ENCODE measurements around the gene GNS.
A peak's percentile ranks its signal among the peaks of the same experiment; 100 is the strongest.
"Not testable (repeated sequence)": the region's sequence is repeated elsewhere in the genome, so short reads cannot be mapped to it uniquely, and the experiment has no call there.

The GNS gene

GRCh38 chr12:64694130-64695040, 64.8 kb downstream of the GNS start:
- DNase-seq, result no peak

DNA sequence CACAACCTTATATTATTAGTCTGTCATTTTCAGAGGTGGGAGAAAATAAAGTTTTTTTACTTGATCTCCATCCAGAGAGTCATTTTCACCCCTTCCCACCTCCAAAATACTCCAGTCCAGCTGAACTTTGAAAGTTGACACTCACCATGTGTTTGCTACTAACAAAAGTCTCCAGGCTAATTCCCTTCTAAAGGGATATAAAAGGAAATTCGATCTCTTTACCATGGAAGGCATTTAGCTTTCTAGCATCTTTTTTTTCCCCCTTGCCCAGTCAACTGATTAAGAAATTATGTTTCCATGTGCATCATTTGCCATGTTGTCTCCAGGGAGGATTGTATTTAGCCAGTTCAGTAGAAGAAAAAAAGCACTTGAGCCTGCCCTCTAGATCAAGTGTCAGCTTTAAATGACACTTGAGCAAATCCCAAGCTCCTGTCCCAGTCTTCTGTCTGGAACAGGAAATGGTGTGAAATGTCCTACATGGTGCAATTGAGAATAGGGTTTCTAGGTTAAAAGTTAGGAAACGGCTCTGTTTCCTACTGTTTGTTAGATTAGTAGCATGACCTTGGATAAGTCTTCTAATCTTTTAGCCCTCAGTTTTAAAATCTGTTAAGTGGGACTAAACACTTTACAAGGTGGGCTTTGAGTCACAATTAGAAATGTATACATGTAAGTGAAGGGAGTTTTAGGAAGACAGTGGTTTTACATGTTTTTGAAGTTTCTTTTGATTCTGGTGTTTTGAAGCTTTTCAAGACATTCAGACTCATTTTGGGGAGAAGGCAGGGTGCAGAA, 67.2 kb downstream of the GNS start:
- DNase-seq, result no peak

- no peak for DNase-seq
These were observed 67.9 kb downstream of the GNS start for GRCh38 chr12:64691227-64691794.

DNA sequence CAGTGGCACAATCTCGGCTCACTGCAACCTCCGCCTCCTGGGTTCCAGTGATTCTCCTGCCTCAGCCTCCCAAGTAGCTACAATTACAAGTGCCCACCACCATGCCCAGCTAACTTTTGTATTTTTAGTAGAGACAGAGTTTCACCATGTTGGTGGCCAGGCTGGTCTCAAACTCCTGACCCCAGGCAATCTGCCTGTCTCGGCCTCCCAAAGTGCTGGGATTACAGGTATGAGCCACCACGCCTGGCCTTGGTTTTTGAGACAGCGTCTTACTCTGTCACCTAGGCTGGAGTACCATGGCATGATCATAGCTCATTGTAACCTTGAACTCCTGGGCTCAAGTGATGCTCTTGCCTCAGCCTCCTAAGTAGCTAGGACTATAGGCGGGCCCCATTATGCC, 69.0 kb downstream of the GNS start:
- DNase-seq, result not testable (repeated sequence)

- no peak for DNase-seq
These were observed 70.5 kb downstream of the GNS start for GRCh38 chr12:64688715-64689114.

DNA sequence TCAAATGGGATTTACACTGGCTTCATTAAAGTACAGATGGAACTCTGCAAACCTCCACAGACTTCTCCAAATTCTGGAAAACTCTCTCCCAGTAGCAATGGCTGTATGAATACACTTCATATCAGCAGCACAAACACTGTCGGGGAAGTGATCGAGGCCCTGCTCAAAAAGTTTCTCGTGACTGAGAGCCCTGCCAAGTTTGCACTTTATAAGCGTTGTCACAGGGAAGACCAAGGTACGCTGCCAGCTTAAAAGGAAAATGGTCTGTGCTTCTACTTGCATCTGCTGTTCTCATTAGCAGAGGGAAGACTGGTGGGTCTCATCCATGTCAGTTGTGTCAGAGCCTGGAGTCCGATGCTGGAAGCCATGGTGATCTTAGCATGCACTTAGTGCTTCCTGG, 71.0 kb downstream of the GNS start:
- DNase-seq, result no peak

DNA sequence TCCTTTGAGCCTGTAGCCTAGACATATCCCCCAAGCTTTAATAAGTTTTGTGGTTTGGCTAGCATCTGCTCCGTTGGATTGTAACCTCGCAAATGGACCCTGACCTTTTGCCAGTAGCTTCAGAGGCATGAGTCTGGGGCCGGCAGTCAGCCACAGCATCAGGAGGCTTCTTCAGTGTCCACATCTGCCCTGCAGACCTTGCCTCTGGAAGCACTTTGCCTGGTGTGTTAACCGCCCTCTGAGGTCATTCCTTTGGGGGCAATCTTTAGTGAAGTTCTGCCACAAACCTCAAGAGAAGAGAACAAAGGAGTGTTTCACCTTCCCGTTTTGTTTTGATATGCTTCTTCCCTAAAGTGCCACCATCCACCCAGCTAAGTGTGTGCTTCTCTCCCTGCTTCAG, 71.4 kb downstream of the GNS start:
- no peak for DNase-seq

DNA sequence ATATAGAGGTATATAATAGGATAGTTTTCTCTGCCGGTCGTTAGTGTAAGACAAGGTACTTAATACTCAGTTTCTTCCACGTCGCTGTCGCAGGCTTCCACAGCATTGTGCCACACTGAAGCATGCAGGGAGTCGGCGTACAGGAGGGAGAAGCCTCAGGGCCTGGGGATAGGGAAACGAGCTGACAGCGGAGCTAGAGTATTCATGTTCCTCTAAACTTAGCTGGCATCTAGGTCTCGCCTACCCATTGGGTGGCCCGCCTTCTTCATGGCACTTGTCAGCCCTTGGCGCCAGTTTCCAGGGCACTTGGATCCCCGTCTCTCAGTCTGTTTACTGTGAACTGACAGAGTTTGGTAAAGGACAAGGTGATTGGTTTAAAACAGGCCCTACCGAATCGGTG, 73.6 kb downstream of the GNS start:
- no peak for DNase-seq

- no peak for DNase-seq
These were observed 74.2 kb downstream of the GNS start for GRCh38 chr12:64685050-64685449.

DNA sequence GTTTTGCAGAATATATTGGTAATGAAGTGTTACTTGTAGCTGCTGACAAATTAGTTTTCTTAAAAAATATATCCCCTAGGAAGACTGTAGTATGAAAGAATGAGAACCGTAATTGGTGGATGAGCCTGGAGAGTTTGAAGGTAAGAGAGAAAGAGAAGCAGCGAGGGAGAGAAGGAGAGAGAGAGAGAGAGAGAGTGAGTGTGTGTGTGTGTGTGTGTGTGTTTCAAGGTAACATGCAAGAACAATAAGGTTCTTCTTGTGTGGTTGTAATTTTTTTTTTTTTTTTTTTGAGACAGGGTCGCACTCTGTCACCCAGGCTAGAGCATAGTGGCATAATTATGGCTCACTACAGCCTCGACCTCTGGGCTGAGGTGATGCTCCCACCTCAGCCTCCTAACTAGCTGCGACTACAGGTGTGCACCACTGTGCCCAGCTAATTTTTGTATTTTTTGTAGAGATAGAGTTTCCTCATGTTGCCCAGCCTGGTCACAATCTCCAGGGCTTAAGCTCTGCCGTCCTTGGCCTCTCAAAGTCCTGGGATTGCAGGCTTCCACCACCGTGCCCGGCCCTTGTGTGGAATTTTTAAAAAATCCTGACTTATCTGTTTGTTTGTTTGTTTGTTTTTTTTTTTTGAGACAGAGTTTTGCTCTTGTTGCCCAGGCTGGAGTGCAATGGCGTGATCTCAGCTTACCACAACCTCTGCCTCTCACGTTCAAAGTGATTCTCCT, 75.2 kb downstream of the GNS start:
- DNase-seq, result no peak

- peak; percentile 45 to 87 for DNase-seq
These were observed 76.5 kb downstream of the GNS start for GRCh38 chr12:64682572-64683277.

DNA sequence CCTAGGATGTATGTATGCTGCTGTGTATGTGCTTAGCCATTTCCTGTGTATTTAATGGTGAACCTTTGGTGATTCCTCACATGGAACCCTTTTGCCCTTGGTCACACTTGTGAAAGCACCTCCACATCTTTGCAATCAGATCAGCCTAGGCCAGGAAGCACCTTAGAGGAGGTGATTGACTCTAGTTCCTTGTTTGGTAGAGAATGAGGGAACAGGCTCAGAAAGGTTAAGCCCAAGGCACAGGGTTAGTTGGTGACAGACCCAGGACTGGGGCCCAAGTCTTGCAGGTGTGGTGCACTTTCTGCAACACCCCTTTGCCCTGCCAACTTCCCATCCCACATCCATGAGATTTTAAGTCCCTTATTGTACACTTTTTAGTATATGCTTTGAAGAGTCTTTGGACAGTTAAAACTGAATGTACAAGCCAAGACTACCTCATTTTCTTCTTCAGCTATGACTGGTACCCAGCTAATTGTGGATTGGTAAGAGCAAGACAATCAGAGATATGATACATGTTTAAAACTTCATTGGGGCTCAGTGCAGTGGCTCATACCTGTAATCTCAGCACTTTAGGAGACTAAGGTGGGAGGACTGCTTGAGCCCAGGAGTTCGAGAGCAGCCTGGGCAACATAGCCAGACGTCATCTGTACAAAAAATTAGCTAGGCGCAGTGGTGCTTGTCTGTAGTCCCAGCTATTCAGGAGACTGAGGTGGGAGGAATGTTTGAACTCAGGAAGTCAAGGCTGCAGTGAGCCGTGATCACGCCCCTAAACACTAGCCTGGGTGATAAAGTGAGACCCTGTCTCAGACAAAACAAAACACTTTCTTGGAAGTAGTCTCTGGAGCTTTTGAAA, 77.8 kb downstream of the GNS start:
- DNase-seq, result no peak

GRCh38 chr12:64680235-64680634, 79.0 kb downstream of the GNS start:
- DNase-seq, result peak in 1 of 2 experiments; percentile 58

DNA sequence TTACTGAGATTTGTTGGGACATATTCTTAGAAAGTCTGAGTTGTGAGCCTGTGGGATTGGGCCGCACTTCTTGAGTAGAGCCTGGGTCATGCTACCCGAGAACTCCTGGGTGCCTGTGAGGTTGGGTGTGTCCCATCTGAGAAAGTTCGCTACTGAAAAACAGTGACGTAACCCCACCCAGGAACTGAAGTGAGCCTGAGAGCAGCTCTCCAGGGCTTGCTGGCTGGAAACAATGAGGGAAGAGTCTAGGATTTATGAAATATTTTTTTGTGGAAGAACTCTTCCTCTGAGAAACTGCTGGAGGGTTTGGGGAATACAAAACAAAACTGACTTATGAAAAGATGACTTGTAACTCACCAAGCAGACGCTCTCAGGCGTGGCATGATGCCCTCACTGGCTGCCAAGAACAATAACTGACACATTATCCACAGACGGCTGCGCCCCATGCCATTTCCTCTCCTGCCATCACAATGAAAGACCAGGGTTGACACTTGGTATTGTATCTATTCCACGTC, 79.7 kb downstream of the GNS start:
- DNase-seq, result peak; percentile 78 to 94

DNA sequence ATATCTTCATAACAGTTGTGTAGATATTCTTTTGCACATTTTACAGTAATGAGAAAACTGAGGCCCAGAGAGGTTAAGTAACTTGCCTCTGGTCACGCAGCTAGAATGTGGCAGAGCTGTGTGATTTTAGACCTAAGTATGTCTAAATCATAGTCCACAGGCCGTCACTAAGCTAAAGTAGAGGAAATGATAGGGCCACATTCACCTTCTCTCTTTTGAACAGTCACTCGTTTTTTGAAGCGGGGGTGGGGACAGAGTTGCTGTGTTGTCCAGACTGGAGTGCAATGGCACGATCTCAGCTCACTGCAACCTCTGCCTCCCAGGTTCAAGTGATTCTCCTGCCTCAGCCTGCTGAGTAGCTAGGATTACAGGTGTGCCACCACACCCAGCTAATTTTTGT, 80.4 kb downstream of the GNS start:
- no peak for DNase-seq

GRCh38 chr12:64678248-64678647, 81.0 kb downstream of the GNS start:
- peak in 1 of 2 experiments; percentile 31 for DNase-seq

DNA sequence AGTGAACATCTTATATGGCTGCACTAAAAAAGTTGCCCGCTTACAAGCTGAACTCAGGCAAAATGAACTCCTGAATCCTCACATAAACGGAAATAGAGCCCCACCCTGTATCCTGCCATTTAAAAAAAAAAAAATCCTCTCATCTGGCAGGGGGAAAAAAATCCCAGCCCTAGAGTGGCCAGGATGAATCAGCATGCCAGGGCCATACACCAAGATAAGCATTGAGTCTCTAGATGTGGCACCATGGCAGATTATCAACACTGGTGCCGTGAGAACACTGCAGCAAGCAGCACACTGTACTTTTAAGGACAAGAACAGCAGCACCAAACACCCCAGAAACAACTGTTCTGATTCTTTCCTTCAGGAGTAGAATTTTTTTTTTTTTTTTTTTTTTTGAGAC, 83.4 kb downstream of the GNS start:
- DNase-seq, result no peak

DNA sequence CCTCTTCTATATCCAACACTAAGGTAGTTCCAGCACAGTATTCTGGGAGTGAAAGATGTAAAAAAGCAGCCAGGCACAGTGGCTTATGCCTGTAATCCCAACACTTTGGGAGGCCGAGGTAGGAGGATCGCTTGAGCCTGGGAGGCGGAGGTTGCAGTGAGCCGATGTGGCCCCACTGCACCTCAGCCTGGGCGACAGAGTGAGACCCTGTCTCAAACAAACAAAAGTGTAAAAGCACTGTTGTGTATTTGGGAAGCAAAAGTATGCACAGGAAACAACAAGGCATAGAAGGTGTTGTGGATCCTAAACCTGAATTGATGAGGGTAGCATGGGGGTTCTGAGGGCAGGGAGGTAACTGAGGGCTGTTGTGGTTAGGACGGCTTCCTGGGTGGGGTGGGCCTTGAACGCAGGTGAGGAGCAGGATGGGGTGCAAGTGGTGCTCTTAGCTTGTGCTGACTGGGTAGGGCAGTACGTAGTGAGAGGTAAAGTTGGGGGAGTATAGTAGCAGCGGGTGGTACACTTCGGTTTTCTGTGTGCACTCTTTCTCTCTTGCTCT, 84.8 kb downstream of the GNS start:
- no peak for DNase-seq

DNA sequence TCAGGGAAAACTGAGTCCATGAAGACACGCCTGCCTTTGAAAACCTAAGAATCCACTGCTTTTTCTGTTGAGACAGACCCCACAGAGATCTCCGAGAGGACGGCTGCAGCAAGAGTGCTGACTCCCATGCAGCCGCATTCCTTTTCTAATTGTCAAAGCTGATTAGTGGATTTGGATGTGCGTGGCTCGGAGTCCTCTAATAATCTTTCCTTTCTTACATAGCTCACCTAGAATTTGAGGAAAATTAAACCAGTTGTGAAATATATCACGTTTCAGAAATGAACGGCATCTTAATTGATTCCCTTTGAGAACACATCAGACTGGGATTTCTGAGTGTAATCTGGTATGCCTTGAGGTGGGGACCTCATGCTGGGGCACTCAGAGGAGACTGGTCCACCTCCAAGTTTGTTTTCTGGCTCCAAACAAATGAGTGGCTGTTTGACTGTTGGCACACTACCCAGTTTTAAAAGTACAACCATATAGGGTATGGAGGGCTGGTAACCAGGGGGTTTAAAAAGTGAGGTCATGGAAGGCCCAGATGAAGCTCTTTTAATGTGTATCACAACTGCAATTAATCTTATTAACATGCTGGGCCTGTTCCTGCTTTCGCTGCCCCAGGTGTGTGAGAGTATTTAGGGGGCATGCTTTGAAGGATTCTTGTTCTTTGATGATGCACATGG, 85.6 kb downstream of the GNS start:
- DNase-seq, result peak; percentile 83 to 94

GRCh38 chr12:64672925-64673409, 86.2 kb downstream of the GNS start:
- peak; percentile 78 to 91 for DNase-seq

Measured in NCI-H2081 (cell line).